Measurements from ENCODE around the gene KPNB1.

The KPNB1 gene

GRCh38 chr17:47716375-47716774, 66.7 kb downstream of the KPNB1 start:
- POLR2A ChIA-PET = no interaction called here
- Histone ChIP-seq H3K4me1 (ENCODE audit: control extremely low read depth in 1 of 4, control insufficient read depth in 4 of 4, insufficient read depth in 4 of 4, low read length in 3 of 4) (peaks cover 10 to 68% (median 57%) of the 10 kb centered on the region in 4 experiments), H3K27ac (ENCODE audit: insufficient read depth in 1 of 2, low read depth in 1 of 2, low read length in 2 of 2, poor library complexity in 1 of 2, severe bottlenecking in 2 of 2) (no peak overlapping the region), H3K9me3 (ENCODE audit: control extremely low read depth in 1 of 5, control insufficient read depth in 4 of 5, insufficient read depth in 2 of 5, low read depth in 1 of 5, low read length in 4 of 5) (no peaks in the 10 kb centered on the region), H3K4me3 (ENCODE audit: control insufficient read depth in 1 of 7, extremely low read depth in 1 of 7, insufficient read depth in 4 of 7, low read depth in 2 of 7, low read length in 6 of 7) (no peak overlapping the region), H3K36me3 (ENCODE audit: control insufficient read depth in 4 of 4, insufficient read depth in 4 of 4, low read length in 3 of 4) (no peaks in the 10 kb centered on the region), H3K27me3 (replicated peaks in 2 of 5; ENCODE audit: control insufficient read depth in 4 of 5, insufficient read depth in 5 of 5, low read length in 4 of 5) (peaks cover 0 to 6% (median 0%) of the 10 kb centered on the region in 5 experiments)
- CTCF ChIA-PET = interaction anchor here (0.7 to 11.4 kb wide), 6 partner anchors 10 to 21 kb away, joined by 3 to 118 read pairs (median 15); partner anchors contain the start of gene TBX21
- DNase-seq = no peak
- WGBS (ENCODE audit: insufficient coverage) = 90% methylated on average over 3 of the region's 3 CpGs

- Histone ChIP-seq H3K4me3 (ENCODE audit: control insufficient read depth in 1 of 7, extremely low read depth in 1 of 7, insufficient read depth in 4 of 7, low read depth in 2 of 7, low read length in 6 of 7) (no peak overlapping the region), H3K9me3 (ENCODE audit: control extremely low read depth in 1 of 5, control insufficient read depth in 4 of 5, insufficient read depth in 2 of 5, low read depth in 1 of 5, low read length in 4 of 5) (no peaks in the 10 kb centered on the region), H3K27me3 (replicated peaks in 2 of 5; ENCODE audit: control insufficient read depth in 4 of 5, insufficient read depth in 5 of 5, low read length in 4 of 5) (peaks cover 0 to 13% (median 0%) of the 10 kb centered on the region in 5 experiments), H3K4me1 (ENCODE audit: control extremely low read depth in 1 of 4, control insufficient read depth in 4 of 4, insufficient read depth in 4 of 4, low read length in 3 of 4) (peaks cover 10 to 71% (median 62%) of the 10 kb centered on the region in 4 experiments), H3K27ac (ENCODE audit: insufficient read depth in 1 of 2, low read depth in 1 of 2, low read length in 2 of 2, poor library complexity in 1 of 2, severe bottlenecking in 2 of 2) (no peak overlapping the region), H3K36me3 (ENCODE audit: control insufficient read depth in 4 of 4, insufficient read depth in 4 of 4, low read length in 3 of 4) (no peaks in the 10 kb centered on the region)
- WGBS (ENCODE audit: insufficient coverage) = no CpG with 5 or more reads among the region's 2 CpGs
- ChIA-PET POLR2A (no interaction called here), CTCF (interaction anchor here (2.8 to 11.4 kb wide), 4 partner anchors 10 to 19 kb away, joined by 11 to 118 read pairs (median 22); partner anchors contain the start of gene TBX21)
- peak in 1 of 3 donors; percentile 41 for DNase-seq
Measured at GRCh38 chr17:47717261-47717697, 67.6 kb downstream of the KPNB1 start.

GRCh38 chr17:47717979-47718621, 68.4 kb downstream of the KPNB1 start:
- CTCF ChIA-PET = interaction anchor here (0.6 to 11.4 kb wide), 14 partner anchors 8 to 393 kb away, joined by 3 to 118 read pairs (median 4); partner anchors contain the start of gene TBX21
- Histone ChIP-seq H3K4me1 (ENCODE audit: control extremely low read depth in 1 of 4, control insufficient read depth in 4 of 4, insufficient read depth in 4 of 4, low read length in 3 of 4) (peaks cover 10 to 69% (median 61%) of the 10 kb centered on the region in 4 experiments), H3K36me3 (ENCODE audit: control insufficient read depth in 4 of 4, insufficient read depth in 4 of 4, low read length in 3 of 4) (no peaks in the 10 kb centered on the region), H3K27me3 (replicated peaks in 2 of 5; ENCODE audit: control insufficient read depth in 4 of 5, insufficient read depth in 5 of 5, low read length in 4 of 5) (peaks cover 0 to 9% (median 0%) of the 10 kb centered on the region in 5 experiments), H3K27ac (ENCODE audit: insufficient read depth in 1 of 2, low read depth in 1 of 2, low read length in 2 of 2, poor library complexity in 1 of 2, severe bottlenecking in 2 of 2) (no peak overlapping the region), H3K4me3 (ENCODE audit: control insufficient read depth in 1 of 7, extremely low read depth in 1 of 7, insufficient read depth in 4 of 7, low read depth in 2 of 7, low read length in 6 of 7) (peak overlapping the region in 1 of 7 experiments; percentile 2), H3K9me3 (ENCODE audit: control extremely low read depth in 1 of 5, control insufficient read depth in 4 of 5, insufficient read depth in 2 of 5, low read depth in 1 of 5, low read length in 4 of 5) (no peaks in the 10 kb centered on the region)
- WGBS (ENCODE audit: insufficient coverage) = 57% methylated on average over 6 of the region's 9 CpGs
- POLR2A ChIA-PET = interaction anchor here (0.6 to 1.4 kb wide), 3 partner anchors 14 to 1104 kb away, joined by 3 to 5 read pairs (median 4); partner anchors contain the start of gene TBX21
- DNase-seq = peak in 1 of 3 donors; percentile 52

GRCh38 chr17:47718634-47719405, 69.1 kb downstream of the KPNB1 start:
- POLR2A ChIA-PET = interaction anchor here (0.6 to 1.4 kb wide), 5 partner anchors 11 to 1103 kb away, joined by 3 to 5 read pairs (median 4); partner anchors contain the start of gene TBX21
- H3K27me3 ChIP-seq (replicated peaks in 2 of 5; ENCODE audit: control insufficient read depth in 4 of 5, insufficient read depth in 5 of 5, low read length in 4 of 5) = peaks cover 0 to 10% (median 0%) of the 10 kb centered on the region in 5 experiments

GRCh38 chr17:47719411-47720152, 69.9 kb downstream of the KPNB1 start:
- peak; percentile 80 to 96 (median 95) for DNase-seq
- POLR2A ChIA-PET = interaction anchor here (0.6 to 1.0 kb wide), 2 partner anchors 12 to 16 kb away, joined by 3 to 4 read pairs; no protein-coding TSS in a partner anchor
- peaks cover 10 to 69% (median 60%) of the 10 kb centered on the region in 4 experiments for H3K4me1 ChIP-seq (ENCODE audit: control extremely low read depth in 1 of 4, control insufficient read depth in 4 of 4, insufficient read depth in 4 of 4, low read length in 3 of 4)

More at GRCh38 chr17:47718634-47719405, 69.1 kb downstream of the KPNB1 start:
- no peaks in the 10 kb centered on the region for H3K36me3 ChIP-seq (ENCODE audit: control insufficient read depth in 4 of 4, insufficient read depth in 4 of 4, low read length in 3 of 4)
- peaks cover 10 to 69% (median 61%) of the 10 kb centered on the region in 4 experiments for H3K4me1 ChIP-seq (ENCODE audit: control extremely low read depth in 1 of 4, control insufficient read depth in 4 of 4, insufficient read depth in 4 of 4, low read length in 3 of 4)
- no peak overlapping the region for H3K27ac ChIP-seq (ENCODE audit: insufficient read depth in 1 of 2, low read depth in 1 of 2, low read length in 2 of 2, poor library complexity in 1 of 2, severe bottlenecking in 2 of 2)
- peak overlapping the region in 3 of 7 experiments; percentile 6 to 54 (median 22) for H3K4me3 ChIP-seq (ENCODE audit: control insufficient read depth in 1 of 7, extremely low read depth in 1 of 7, insufficient read depth in 4 of 7, low read depth in 2 of 7, low read length in 6 of 7)
- CTCF ChIA-PET = interaction anchor here (0.6 to 11.4 kb wide), 14 partner anchors 9 to 393 kb away, joined by 3 to 118 read pairs (median 4); partner anchors contain the start of gene TBX21
- DNase-seq = no peak
- WGBS (ENCODE audit: insufficient coverage) = 30% methylated on average over 6 of the region's 8 CpGs
- H3K9me3 ChIP-seq (ENCODE audit: control extremely low read depth in 1 of 5, control insufficient read depth in 4 of 5, insufficient read depth in 2 of 5, low read depth in 1 of 5, low read length in 4 of 5) = no peaks in the 10 kb centered on the region

GRCh38 chr17:47720196-47720595, 70.5 kb downstream of the KPNB1 start:
- CTCF ChIA-PET = interaction anchor here (2.3 to 11.4 kb wide), 3 partner anchors 11 to 56 kb away, joined by 16 to 118 read pairs (median 26); partner anchors contain the start of gene TBX21
- Histone ChIP-seq H3K9me3 (ENCODE audit: control extremely low read depth in 1 of 5, control insufficient read depth in 4 of 5, insufficient read depth in 2 of 5, low read depth in 1 of 5, low read length in 4 of 5) (no peaks in the 10 kb centered on the region), H3K27ac (ENCODE audit: insufficient read depth in 1 of 2, low read depth in 1 of 2, low read length in 2 of 2, poor library complexity in 1 of 2, severe bottlenecking in 2 of 2) (no peak overlapping the region), H3K4me1 (ENCODE audit: control extremely low read depth in 1 of 4, control insufficient read depth in 4 of 4, insufficient read depth in 4 of 4, low read length in 3 of 4) (peaks cover 10 to 67% (median 60%) of the 10 kb centered on the region in 4 experiments), H3K27me3 (replicated peaks in 2 of 5; ENCODE audit: control insufficient read depth in 4 of 5, insufficient read depth in 5 of 5, low read length in 4 of 5) (peaks cover 0 to 12% (median 0%) of the 10 kb centered on the region in 5 experiments), H3K36me3 (ENCODE audit: control insufficient read depth in 4 of 4, insufficient read depth in 4 of 4, low read length in 3 of 4) (no peaks in the 10 kb centered on the region), H3K4me3 (ENCODE audit: control insufficient read depth in 1 of 7, extremely low read depth in 1 of 7, insufficient read depth in 4 of 7, low read depth in 2 of 7, low read length in 6 of 7) (peak overlapping the region in 2 of 7 experiments; percentile 22 to 54)
- WGBS (ENCODE audit: insufficient coverage) = 71% methylated on average over 8 of the region's 11 CpGs
- POLR2A ChIA-PET = no interaction called here
- DNase-seq = no peak

More at GRCh38 chr17:47719411-47720152, 69.9 kb downstream of the KPNB1 start:
- Histone ChIP-seq H3K27ac (ENCODE audit: insufficient read depth in 1 of 2, low read depth in 1 of 2, low read length in 2 of 2, poor library complexity in 1 of 2, severe bottlenecking in 2 of 2) (no peak overlapping the region), H3K27me3 (replicated peaks in 2 of 5; ENCODE audit: control insufficient read depth in 4 of 5, insufficient read depth in 5 of 5, low read length in 4 of 5) (peaks cover 0 to 12% (median 0%) of the 10 kb centered on the region in 5 experiments), H3K9me3 (ENCODE audit: control extremely low read depth in 1 of 5, control insufficient read depth in 4 of 5, insufficient read depth in 2 of 5, low read depth in 1 of 5, low read length in 4 of 5) (no peaks in the 10 kb centered on the region), H3K4me3 (ENCODE audit: control insufficient read depth in 1 of 7, extremely low read depth in 1 of 7, insufficient read depth in 4 of 7, low read depth in 2 of 7, low read length in 6 of 7) (peak overlapping the region in 5 of 7 experiments; percentile 4 to 54 (median 22)), H3K36me3 (ENCODE audit: control insufficient read depth in 4 of 4, insufficient read depth in 4 of 4, low read length in 3 of 4) (no peaks in the 10 kb centered on the region)
- CTCF ChIA-PET = interaction anchor here (1.0 to 11.4 kb wide), 7 partner anchors 10 to 55 kb away, joined by 3 to 118 read pairs (median 16); partner anchors contain the start of gene TBX21
- WGBS (ENCODE audit: insufficient coverage) = 11% methylated on average over 6 of the region's 9 CpGs

Measured in common myeloid progenitor, CD34-positive (primary cell).